ENCODE measurements around the gene DPYSL5.

Gene DPYSL5

DNA sequence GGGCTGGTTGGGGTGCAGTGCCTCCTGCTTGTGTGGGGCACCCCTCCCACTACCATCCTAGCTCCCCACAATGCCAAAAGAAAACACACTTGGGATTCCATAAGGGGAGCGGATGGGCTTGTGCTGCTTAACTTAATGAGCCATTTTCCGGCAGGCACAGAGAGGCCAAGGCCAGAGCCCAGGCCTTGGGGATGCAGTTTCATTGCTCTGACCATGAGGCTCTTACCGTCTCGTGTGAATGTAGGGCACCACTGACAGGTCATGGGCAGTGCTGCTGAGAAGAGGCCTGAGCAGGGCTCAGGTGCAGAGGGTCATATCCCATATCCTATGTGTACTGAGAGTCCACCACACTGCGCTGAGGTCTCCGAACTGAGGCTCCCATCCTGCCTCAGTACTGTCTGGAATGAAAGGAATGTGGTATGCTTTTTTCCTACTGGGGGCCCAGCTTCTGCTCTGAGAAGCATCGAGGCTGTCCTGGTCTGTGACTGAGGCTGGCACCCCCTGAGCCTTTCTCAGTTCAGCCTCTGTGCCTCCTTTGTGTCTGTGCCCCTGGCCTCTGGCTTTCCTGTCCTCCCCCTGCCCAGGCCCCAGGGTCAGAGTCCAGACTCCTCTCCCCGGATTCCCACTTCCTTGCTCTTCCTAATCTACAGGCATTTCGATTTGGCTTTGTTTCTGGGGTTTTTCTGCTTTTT is 77.3 kb downstream of the DPYSL5 start:
- H3K27me3 ChIP-seq (replicated peaks; ENCODE audit: control insufficient read depth, insufficient read depth, low read length, poor library complexity, severe bottlenecking) = peaks cover 3% of the 10 kb centered on the region
- no peaks in the 10 kb centered on the region for H3K4me1 ChIP-seq (ENCODE audit: control insufficient read depth, insufficient read depth, low read length, poor library complexity, severe bottlenecking)
- no peak overlapping the region for H3K27ac ChIP-seq (ENCODE audit: insufficient read depth, low read length, poor library complexity, severe bottlenecking)
- no peaks in the 10 kb centered on the region for H3K36me3 ChIP-seq (ENCODE audit: control insufficient read depth, insufficient read depth, low read length)
- H3K9me3 ChIP-seq (ENCODE audit: control insufficient read depth, low read length) = no peaks in the 10 kb centered on the region
- no peak overlapping the region for H3K4me3 ChIP-seq (ENCODE audit: insufficient read depth, low read depth, low read length, poor library complexity, severe bottlenecking)
- DNase-seq = no peak

- DNase-seq = no peak
- no peaks in the 10 kb centered on the region for H3K9me3 ChIP-seq (ENCODE audit: control insufficient read depth, low read length)
- peaks cover 3% of the 10 kb centered on the region for H3K27me3 ChIP-seq (replicated peaks; ENCODE audit: control insufficient read depth, insufficient read depth, low read length, poor library complexity, severe bottlenecking)
- H3K4me3 ChIP-seq (ENCODE audit: insufficient read depth, low read depth, low read length, poor library complexity, severe bottlenecking) = no peak overlapping the region
- H3K4me1 ChIP-seq (ENCODE audit: control insufficient read depth, insufficient read depth, low read length, poor library complexity, severe bottlenecking) = no peaks in the 10 kb centered on the region
- no peak overlapping the region for H3K27ac ChIP-seq (ENCODE audit: insufficient read depth, low read length, poor library complexity, severe bottlenecking)
- no peaks in the 10 kb centered on the region for H3K36me3 ChIP-seq (ENCODE audit: control insufficient read depth, insufficient read depth, low read length)
Measured at GRCh38 chr2:26927221-26927620, 79.3 kb downstream of the DPYSL5 start.

GRCh38 chr2:26932974-26933373 is 85.0 kb downstream of the DPYSL5 start:
- H3K4me1 ChIP-seq (ENCODE audit: control insufficient read depth, insufficient read depth, low read length, poor library complexity, severe bottlenecking) = no peaks in the 10 kb centered on the region
- peaks cover 2% of the 10 kb centered on the region for H3K27me3 ChIP-seq (replicated peaks; ENCODE audit: control insufficient read depth, insufficient read depth, low read length, poor library complexity, severe bottlenecking)
- no peaks in the 10 kb centered on the region for H3K36me3 ChIP-seq (ENCODE audit: control insufficient read depth, insufficient read depth, low read length)
- DNase-seq = no peak
- H3K9me3 ChIP-seq (ENCODE audit: control insufficient read depth, low read length) = no peaks in the 10 kb centered on the region
- H3K27ac ChIP-seq (ENCODE audit: insufficient read depth, low read length, poor library complexity, severe bottlenecking) = no peak overlapping the region
- no peak overlapping the region for H3K4me3 ChIP-seq (ENCODE audit: insufficient read depth, low read depth, low read length, poor library complexity, severe bottlenecking)

DNA sequence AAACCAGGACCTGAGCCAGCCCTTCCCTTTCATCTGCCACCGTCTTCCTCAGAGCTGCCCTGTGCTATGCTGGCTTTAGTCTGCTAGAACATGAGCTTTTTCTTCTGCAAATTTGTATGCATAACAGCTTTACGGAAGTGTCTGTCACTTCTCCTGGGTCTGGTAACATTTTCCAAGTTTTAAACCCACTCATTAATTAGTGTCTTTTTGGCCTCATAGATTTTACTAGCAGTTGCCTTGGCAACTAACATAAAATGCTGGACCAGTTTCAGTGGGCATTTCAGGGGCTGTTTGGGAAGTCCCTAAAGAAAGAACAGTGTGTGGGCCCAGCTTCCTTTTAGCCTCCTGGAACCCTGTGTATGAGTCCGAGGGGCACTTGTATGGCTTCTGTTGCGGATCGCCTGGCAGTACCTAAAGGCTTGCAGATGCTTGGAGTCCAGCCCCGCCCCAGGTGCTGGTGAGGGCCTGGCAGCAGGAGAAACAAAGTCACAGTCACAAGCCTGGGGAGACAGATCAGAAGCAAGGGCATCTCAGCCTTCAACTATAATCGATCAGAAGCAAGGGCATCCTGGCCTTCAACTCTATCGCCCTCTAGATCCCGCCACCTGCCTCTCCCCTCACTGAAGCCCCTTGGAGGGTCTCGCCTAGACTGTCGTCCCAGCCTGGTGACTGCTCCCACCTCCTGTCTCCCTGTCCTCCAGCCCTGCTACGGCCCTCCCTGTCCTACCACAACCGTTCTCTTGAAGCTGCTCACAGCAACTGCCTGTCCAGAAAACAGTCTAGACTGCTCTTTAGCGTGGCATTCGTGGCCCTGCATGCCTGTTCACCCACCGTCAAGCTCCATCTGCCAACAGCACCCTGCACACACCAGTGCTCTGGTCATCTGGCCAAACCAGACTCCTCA is 85.8 kb downstream of the DPYSL5 start:
- DNase-seq = no peak
- Histone ChIP-seq H3K4me1 (ENCODE audit: control insufficient read depth, insufficient read depth, low read length, poor library complexity, severe bottlenecking) (no peaks in the 10 kb centered on the region), H3K36me3 (ENCODE audit: control insufficient read depth, insufficient read depth, low read length) (no peaks in the 10 kb centered on the region), H3K4me3 (ENCODE audit: insufficient read depth, low read depth, low read length, poor library complexity, severe bottlenecking) (no peak overlapping the region), H3K9me3 (ENCODE audit: control insufficient read depth, low read length) (no peaks in the 10 kb centered on the region), H3K27me3 (replicated peaks; ENCODE audit: control insufficient read depth, insufficient read depth, low read length, poor library complexity, severe bottlenecking) (no peaks in the 10 kb centered on the region), H3K27ac (ENCODE audit: insufficient read depth, low read length, poor library complexity, severe bottlenecking) (no peak overlapping the region)

- no peaks in the 10 kb centered on the region for H3K9me3 ChIP-seq (ENCODE audit: control insufficient read depth, low read length)
- H3K36me3 ChIP-seq (ENCODE audit: control insufficient read depth, insufficient read depth, low read length) = no peaks in the 10 kb centered on the region
- DNase-seq = no peak
- H3K27me3 ChIP-seq (replicated peaks; ENCODE audit: control insufficient read depth, insufficient read depth, low read length, poor library complexity, severe bottlenecking) = no peaks in the 10 kb centered on the region
- H3K4me1 ChIP-seq (ENCODE audit: control insufficient read depth, insufficient read depth, low read length, poor library complexity, severe bottlenecking) = no peaks in the 10 kb centered on the region
- no peak overlapping the region for H3K4me3 ChIP-seq (ENCODE audit: insufficient read depth, low read depth, low read length, poor library complexity, severe bottlenecking)
- H3K27ac ChIP-seq (ENCODE audit: insufficient read depth, low read length, poor library complexity, severe bottlenecking) = no peak overlapping the region
Measured at GRCh38 chr2:26934335-26934724, 86.4 kb downstream of the DPYSL5 start.

DNA sequence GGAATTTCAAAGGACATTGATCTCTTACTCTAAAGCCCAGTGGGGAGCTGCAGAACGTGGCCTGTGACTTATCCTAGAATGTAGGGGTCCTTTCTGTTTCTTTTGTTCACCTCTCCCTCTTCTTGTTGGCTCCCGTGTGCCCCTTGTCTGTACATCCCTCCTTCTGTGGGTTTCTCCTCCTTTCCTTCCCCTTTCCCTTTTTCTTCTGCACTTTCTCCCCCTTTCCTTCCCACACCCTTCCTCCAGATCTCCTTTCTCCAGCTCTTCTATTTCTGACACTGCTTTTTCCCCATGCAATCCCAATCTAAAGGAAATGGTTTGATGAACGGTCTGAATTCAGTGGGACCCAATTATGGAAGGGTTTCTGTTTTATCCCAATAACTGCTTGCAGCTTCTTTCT is 87.1 kb downstream of the DPYSL5 start:
- H3K4me1 ChIP-seq (ENCODE audit: control insufficient read depth, insufficient read depth, low read length, poor library complexity, severe bottlenecking) = no peaks in the 10 kb centered on the region
- no peaks in the 10 kb centered on the region for H3K9me3 ChIP-seq (ENCODE audit: control insufficient read depth, low read length)
- no peaks in the 10 kb centered on the region for H3K36me3 ChIP-seq (ENCODE audit: control insufficient read depth, insufficient read depth, low read length)
- no peak overlapping the region for H3K4me3 ChIP-seq (ENCODE audit: insufficient read depth, low read depth, low read length, poor library complexity, severe bottlenecking)
- no peak overlapping the region for H3K27ac ChIP-seq (ENCODE audit: insufficient read depth, low read length, poor library complexity, severe bottlenecking)
- H3K27me3 ChIP-seq (replicated peaks; ENCODE audit: control insufficient read depth, insufficient read depth, low read length, poor library complexity, severe bottlenecking) = no peaks in the 10 kb centered on the region
- DNase-seq = no peak

DNA sequence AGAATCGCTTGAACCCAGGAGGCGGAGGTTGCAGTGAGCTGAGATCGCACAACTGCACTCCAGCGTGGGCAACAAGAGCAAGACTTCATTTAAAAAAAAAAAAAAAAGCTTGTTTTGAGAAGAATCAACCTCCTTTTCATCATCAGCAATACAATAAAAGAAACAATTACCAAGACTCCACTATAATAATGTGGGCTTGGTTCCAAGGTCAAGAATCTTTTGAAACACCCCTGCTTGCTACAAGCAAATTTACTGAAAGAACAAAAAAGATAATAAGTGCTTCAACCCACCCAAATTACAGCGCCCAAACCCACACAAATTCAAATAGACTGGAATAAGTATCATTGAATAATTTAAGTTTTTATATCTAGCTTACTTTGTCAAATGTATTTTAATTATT is 88.9 kb downstream of the DPYSL5 start:
- no peak overlapping the region for H3K4me3 ChIP-seq (ENCODE audit: insufficient read depth, low read depth, low read length, poor library complexity, severe bottlenecking)
- no peaks in the 10 kb centered on the region for H3K4me1 ChIP-seq (ENCODE audit: control insufficient read depth, insufficient read depth, low read length, poor library complexity, severe bottlenecking)
- H3K27me3 ChIP-seq (replicated peaks; ENCODE audit: control insufficient read depth, insufficient read depth, low read length, poor library complexity, severe bottlenecking) = no peaks in the 10 kb centered on the region
- no peaks in the 10 kb centered on the region for H3K9me3 ChIP-seq (ENCODE audit: control insufficient read depth, low read length)
- H3K27ac ChIP-seq (ENCODE audit: insufficient read depth, low read length, poor library complexity, severe bottlenecking) = no peak overlapping the region
- no peaks in the 10 kb centered on the region for H3K36me3 ChIP-seq (ENCODE audit: control insufficient read depth, insufficient read depth, low read length)
- DNase-seq = no peak

DNA sequence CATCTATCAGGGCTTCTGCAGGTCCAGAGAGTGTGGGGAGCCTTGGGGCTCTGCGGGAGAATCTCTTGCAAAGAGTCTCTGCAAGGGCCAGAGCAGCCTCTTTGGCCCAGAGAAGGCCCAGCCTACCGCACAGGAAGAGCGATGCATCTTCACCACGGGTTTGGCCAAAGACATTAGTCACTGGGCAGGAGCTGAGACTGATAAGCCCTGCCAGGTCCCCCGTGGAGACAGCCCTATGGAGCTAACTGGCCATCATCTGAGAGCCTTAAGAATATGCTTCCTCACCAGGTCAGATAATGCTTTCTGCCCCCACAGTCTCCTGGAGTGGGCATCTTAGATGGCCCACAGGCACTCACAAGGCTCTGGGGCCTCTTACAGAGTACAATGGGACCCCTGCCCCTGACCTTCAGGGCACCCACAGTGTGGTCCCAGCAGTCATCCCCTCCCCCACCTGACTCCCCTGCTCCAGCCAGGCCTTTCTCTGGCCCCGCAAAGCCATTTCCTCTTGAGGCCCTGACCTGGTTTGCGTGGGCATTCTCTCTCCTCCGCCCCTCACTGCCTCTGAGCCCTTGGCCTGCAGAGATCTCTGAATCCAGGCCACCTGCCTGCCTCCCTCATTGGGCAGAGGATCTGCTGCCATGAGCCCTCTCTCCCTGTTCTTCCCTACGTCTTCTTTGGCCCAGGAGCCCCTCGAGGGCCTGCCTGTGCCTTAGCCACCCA is 90.6 kb downstream of the DPYSL5 start:
- no peak overlapping the region for H3K27ac ChIP-seq (ENCODE audit: insufficient read depth, low read length, poor library complexity, severe bottlenecking)

GRCh38 chr2:26940001-26940400 is 92.1 kb downstream of the DPYSL5 start:
- no peak overlapping the region for H3K27ac ChIP-seq (ENCODE audit: insufficient read depth, low read length, poor library complexity, severe bottlenecking)
- DNase-seq = no peak
- H3K36me3 ChIP-seq (ENCODE audit: control insufficient read depth, insufficient read depth, low read length) = no peaks in the 10 kb centered on the region

More for the DNA sequence above, 90.6 kb downstream of the DPYSL5 start:
- H3K9me3 ChIP-seq (ENCODE audit: control insufficient read depth, low read length) = no peaks in the 10 kb centered on the region
- H3K4me3 ChIP-seq (ENCODE audit: insufficient read depth, low read depth, low read length, poor library complexity, severe bottlenecking) = no peak overlapping the region
- no peaks in the 10 kb centered on the region for H3K27me3 ChIP-seq (replicated peaks; ENCODE audit: control insufficient read depth, insufficient read depth, low read length, poor library complexity, severe bottlenecking)
- no peak for DNase-seq
- H3K36me3 ChIP-seq (ENCODE audit: control insufficient read depth, insufficient read depth, low read length) = no peaks in the 10 kb centered on the region
- no peaks in the 10 kb centered on the region for H3K4me1 ChIP-seq (ENCODE audit: control insufficient read depth, insufficient read depth, low read length, poor library complexity, severe bottlenecking)

GRCh38 chr2:26941486-26941885 is 93.6 kb downstream of the DPYSL5 start:
- no peak for DNase-seq
- Histone ChIP-seq H3K36me3 (ENCODE audit: control insufficient read depth, insufficient read depth, low read length) (no peaks in the 10 kb centered on the region), H3K9me3 (ENCODE audit: control insufficient read depth, low read length) (no peaks in the 10 kb centered on the region), H3K4me3 (ENCODE audit: insufficient read depth, low read depth, low read length, poor library complexity, severe bottlenecking) (no peak overlapping the region), H3K27ac (ENCODE audit: insufficient read depth, low read length, poor library complexity, severe bottlenecking) (no peak overlapping the region), H3K4me1 (ENCODE audit: control insufficient read depth, insufficient read depth, low read length, poor library complexity, severe bottlenecking) (no peaks in the 10 kb centered on the region), H3K27me3 (replicated peaks; ENCODE audit: control insufficient read depth, insufficient read depth, low read length, poor library complexity, severe bottlenecking) (no peaks in the 10 kb centered on the region)

More at GRCh38 chr2:26940001-26940400, 92.1 kb downstream of the DPYSL5 start:
- H3K9me3 ChIP-seq (ENCODE audit: control insufficient read depth, low read length) = no peaks in the 10 kb centered on the region
- no peak overlapping the region for H3K4me3 ChIP-seq (ENCODE audit: insufficient read depth, low read depth, low read length, poor library complexity, severe bottlenecking)
- H3K4me1 ChIP-seq (ENCODE audit: control insufficient read depth, insufficient read depth, low read length, poor library complexity, severe bottlenecking) = no peaks in the 10 kb centered on the region
- H3K27me3 ChIP-seq (replicated peaks; ENCODE audit: control insufficient read depth, insufficient read depth, low read length, poor library complexity, severe bottlenecking) = no peaks in the 10 kb centered on the region

Measured in effector memory CD4-positive, alpha-beta T cell (primary cell).